Ovary (tissue), 3 donors: ENCODE results near the gene MORF4L1.

ENCODE experiments used
- CTCF ChIP-seq, 3 donors: fragments of 450-650 bp in 2 of 3; fragments of 200-600 bp in 1 of 3; IDR thresholded peaks; one replicate each; pipeline versions ENCODE4 v1.5.1 to v1.8.0; 2016 to 2022; ENCODE audit warnings: antibody characterized with exemption in 3 of 3, mild to moderate bottlenecking in 1 of 3
- POLR2A ChIP-seq: fragments of 450-650 bp; IDR thresholded peaks from one replicate; pipeline ENCODE4 v1.6.1; 2017; ENCODE audit warnings: antibody characterized with exemption, mild to moderate bottlenecking, moderate library complexity
- donor health status: DM: no; HTN: no; CAD: no.

- TF ChIP-seq POLR2A (no peak), CTCF (IDR thresholded peaks at IDR 0.05) (no peak)
Observed at GRCh38 chr15:78837131-78837530, 35.6 kb upstream of the MORF4L1 start.
